Measurements from ENCODE around the gene TFF2.

DNA sequence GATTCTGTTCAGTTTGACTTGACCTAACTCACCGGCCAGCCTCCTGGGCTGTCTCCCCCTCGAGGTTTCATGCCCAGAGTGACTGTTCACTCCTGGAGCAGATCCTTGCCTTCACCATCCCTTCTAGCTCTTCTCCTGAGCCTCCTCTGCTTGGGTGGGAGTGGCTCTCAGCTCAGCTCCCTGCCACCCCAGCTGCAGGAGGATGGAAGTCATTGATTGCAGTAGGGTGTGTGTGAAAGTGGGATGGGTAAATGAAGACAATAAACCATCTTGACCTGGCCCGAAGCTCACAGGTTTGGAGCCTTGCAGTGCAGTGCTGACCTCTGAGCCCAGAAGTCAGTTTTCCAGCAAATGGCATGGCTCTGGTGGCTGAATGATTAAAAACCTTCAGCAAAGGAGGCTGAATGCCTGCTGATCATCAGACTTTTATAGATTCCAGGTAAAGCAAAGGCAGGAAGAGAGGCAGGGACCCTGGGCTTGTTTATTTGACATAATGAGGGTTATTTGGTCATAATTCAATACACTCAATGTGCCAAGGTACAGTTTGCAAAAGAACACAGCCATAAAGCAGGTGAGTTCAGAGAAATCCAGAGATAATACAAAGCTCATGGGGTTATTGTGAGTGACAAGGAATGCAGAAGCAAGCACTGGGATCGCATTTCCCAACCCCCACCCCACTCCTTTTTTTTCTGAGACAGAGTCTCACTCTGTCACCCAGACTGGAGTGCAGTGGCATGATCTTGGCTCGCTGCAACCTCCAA is 18.1 kb downstream of the TFF2 start:
- TF ChIP-seq, protein P1, sequence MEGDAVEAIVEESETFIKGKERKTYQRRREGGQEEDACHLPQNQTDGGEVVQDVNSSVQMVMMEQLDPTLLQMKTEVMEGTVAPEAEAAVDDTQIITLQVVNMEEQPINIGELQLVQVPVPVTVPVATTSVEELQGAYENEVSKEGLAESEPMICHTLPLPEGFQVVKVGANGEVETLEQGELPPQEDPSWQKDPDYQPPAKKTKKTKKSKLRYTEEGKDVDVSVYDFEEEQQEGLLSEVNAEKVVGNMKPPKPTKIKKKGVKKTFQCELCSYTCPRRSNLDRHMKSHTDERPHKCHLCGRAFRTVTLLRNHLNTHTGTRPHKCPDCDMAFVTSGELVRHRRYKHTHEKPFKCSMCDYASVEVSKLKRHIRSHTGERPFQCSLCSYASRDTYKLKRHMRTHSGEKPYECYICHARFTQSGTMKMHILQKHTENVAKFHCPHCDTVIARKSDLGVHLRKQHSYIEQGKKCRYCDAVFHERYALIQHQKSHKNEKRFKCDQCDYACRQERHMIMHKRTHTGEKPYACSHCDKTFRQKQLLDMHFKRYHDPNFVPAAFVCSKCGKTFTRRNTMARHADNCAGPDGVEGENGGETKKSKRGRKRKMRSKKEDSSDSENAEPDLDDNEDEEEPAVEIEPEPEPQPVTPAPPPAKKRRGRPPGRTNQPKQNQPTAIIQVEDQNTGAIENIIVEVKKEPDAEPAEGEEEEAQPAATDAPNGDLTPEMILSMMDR (IDR thresholded peaks at IDR 0.05 in 4 of 5, conservative IDR thresholded peaks at IDR 0.05 in 1 of 5) = no peak
- TF ChIP-seq POLR2A (IDR thresholded peaks at IDR 0.05) = no peak

All from gastrocnemius medialis (tissue), 4 donors.